GM18526 (cell line): ENCODE data around the gene CFAP69.

Experiments used
- POLR2A ChIP-seq: IDR thresholded peaks from 3 replicates; pipeline ENCODE4 v1.6.1; 2011; ENCODE audit not compliant: insufficient read length; ENCODE audit errors: extremely low read depth

The CFAP69 gene

GRCh38 chr7:90290244-90291113 lies 45.5 kb downstream of the CFAP69 start:
- TF ChIP-seq POLR2A = no peak

GRCh38 chr7:90298145-90299038 lies 53.4 kb downstream of the CFAP69 start:
- no peak for TF ChIP-seq POLR2A

- no peak for TF ChIP-seq POLR2A
Observed at GRCh38 chr7:90303241-90303640, 58.3 kb downstream of the CFAP69 start.

- no peak for TF ChIP-seq POLR2A
Observed at GRCh38 chr7:90309872-90310271, 64.9 kb downstream of the CFAP69 start.

GRCh38 chr7:90311175-90311574 lies 66.2 kb downstream of the CFAP69 start:
- no peak for TF ChIP-seq POLR2A

- no peak for TF ChIP-seq POLR2A
Observed at GRCh38 chr7:90312745-90313144, 67.8 kb downstream of the CFAP69 start.

- no peak for TF ChIP-seq POLR2A
Observed at GRCh38 chr7:90313907-90314306, 68.9 kb downstream of the CFAP69 start.

- no peak for TF ChIP-seq POLR2A
Observed at GRCh38 chr7:90320014-90320413, 75.0 kb downstream of the CFAP69 start.

GRCh38 chr7:90320418-90320800 lies 75.4 kb downstream of the CFAP69 start:
- TF ChIP-seq POLR2A = no peak

- no peak for TF ChIP-seq POLR2A
Observed at GRCh38 chr7:90320801-90321494, 76.0 kb downstream of the CFAP69 start, which contains the start of gene FAM237B. FAM237B (minus strand) TSS chr7:90321304; CDS start chr7:90319748, 1,556 bp downstream.

- no peak for TF ChIP-seq POLR2A
Observed at GRCh38 chr7:90322837-90323236, 77.9 kb downstream of the CFAP69 start.

GRCh38 chr7:90326500-90326899 lies 81.5 kb downstream of the CFAP69 start:
- no peak for TF ChIP-seq POLR2A

GRCh38 chr7:90334193-90334843 lies 89.3 kb downstream of the CFAP69 start:
- no peak for TF ChIP-seq POLR2A

GRCh38 chr7:90337106-90337505 lies 92.1 kb downstream of the CFAP69 start:
- TF ChIP-seq POLR2A = no peak

GRCh38 chr7:90345016-90345415 lies 100.0 kb downstream of the CFAP69 start:
- no peak for TF ChIP-seq POLR2A

GRCh38 chr7:90345595-90346335 lies 100.8 kb downstream of the CFAP69 start:
- no peak for TF ChIP-seq POLR2A
